Lower lobe of right lung (tissue), 2 donors: ENCODE data around the gene NEURL1. TPM values are rescaled to one million over a fixed set of nuclear protein-coding genes. Genes with fewer than 3 reads are reported as not detected.

Source experiments
- ATAC-seq, 2 donors: fragments of 200-7000 bp; cut with Tn5 transposase; one replicate each; pipeline ENCODE4 v1.9.1; 2020 to 2022; ENCODE audit warnings: mild to moderate bottlenecking in 2 of 2, moderate library complexity in 2 of 2
- DNase-seq: peaks from one replicate; pipeline ENCODE4 v3.0.0-alpha.2; 2020
- H3K27ac ChIP-seq: fragments of 200-600 bp; one replicate; pipeline ENCODE4 v1.8.0; 2022
- H3K27me3 ChIP-seq: fragments of 200-600 bp; one replicate; pipeline ENCODE4 v1.8.0; 2022; ENCODE audit warnings: low read depth
- H3K36me3 ChIP-seq: fragments of 200-600 bp; one replicate; pipeline ENCODE4 v1.8.0; 2022; ENCODE audit warnings: mild to moderate bottlenecking
- H3K4me1 ChIP-seq: fragments of 200-600 bp; one replicate; pipeline ENCODE4 v1.8.0; 2022
- H3K4me3 ChIP-seq: fragments of 200-600 bp; one replicate; pipeline ENCODE4 v1.8.0; 2022; ENCODE audit warnings: mild to moderate bottlenecking
- H3K9me3 ChIP-seq: fragments of 200-600 bp; one replicate; pipeline ENCODE4 v1.8.0; 2022
- CTCF ChIP-seq: fragments of 200-600 bp; IDR thresholded peaks from one replicate; pipeline ENCODE4 v1.8.0; 2022; ENCODE audit warnings: antibody characterized with exemption, mild to moderate bottlenecking
- intact Hi-C: fragments of 100-400 bp; cut with DNase I; formaldehyde crosslinking; loops from one replicate; pipeline ENCODE4 v1.11.0; 2022
- total RNA-seq: library from RNA; stranded (reverse); fragmentation: NEBNext Ultra II Directional; extraction: Animal tissue kit (Norgen Biotek cat#: 25700); gene quantifications from one replicate; pipeline ENCODE4 v1.2.1, GENCODE V29; 2021
- donor health status: DM: no; HTN: yes; CAD: no; lungs with severe emphysema.

NEURL1 gene
- total RNA-seq, 1 donor from 2014 or later, result 0.95 TPM

GRCh38 chr10:103544657-103545310 lies 51.3 kb downstream of the NEURL1 start:
- TF ChIP-seq CTCF, result no peak
- H3K36me3 ChIP-seq, result no peaks in the 10 kb centered on the region
- no peak overlapping the region for H3K4me3 ChIP-seq
- no peak for ATAC-seq
- H3K27me3 ChIP-seq, result peaks cover 5% of the 10 kb centered on the region
- H3K27ac ChIP-seq, result no peak overlapping the region
- H3K9me3 ChIP-seq, result no peaks in the 10 kb centered on the region
- intact Hi-C loops, result no loop called here
- peaks cover 11% of the 10 kb centered on the region for H3K4me1 ChIP-seq
- no peak for DNase-seq

- H3K27ac ChIP-seq, result no peak overlapping the region
- intact Hi-C loops, result no loop called here
- no peaks in the 10 kb centered on the region for H3K9me3 ChIP-seq
- no peaks in the 10 kb centered on the region for H3K36me3 ChIP-seq
- H3K4me3 ChIP-seq, result no peak overlapping the region
- peaks cover 11% of the 10 kb centered on the region for H3K4me1 ChIP-seq
- ATAC-seq (no peak), DNase-seq (no peak)
- TF ChIP-seq CTCF, result no peak
- H3K27me3 ChIP-seq, result peaks cover 5% of the 10 kb centered on the region
Measured at GRCh38 chr10:103545366-103545765, 51.9 kb downstream of the NEURL1 start.

- intact Hi-C loops, result no loop called here
- DNase-seq (no peak), ATAC-seq (no peak)
- H3K27me3 ChIP-seq, result peaks cover 5% of the 10 kb centered on the region
- no peak for TF ChIP-seq CTCF
- H3K9me3 ChIP-seq, result no peaks in the 10 kb centered on the region
- no peaks in the 10 kb centered on the region for H3K36me3 ChIP-seq
- H3K27ac ChIP-seq, result no peak overlapping the region
- no peak overlapping the region for H3K4me3 ChIP-seq
- peaks cover 11% of the 10 kb centered on the region for H3K4me1 ChIP-seq
Measured at GRCh38 chr10:103545771-103546281, 52.3 kb downstream of the NEURL1 start.

- Histone ChIP-seq H3K36me3 (no peaks in the 10 kb centered on the region), H3K27me3 (peaks cover 5% of the 10 kb centered on the region), H3K4me1 (peaks cover 11% of the 10 kb centered on the region), H3K9me3 (no peaks in the 10 kb centered on the region), H3K27ac (no peak overlapping the region), H3K4me3 (no peak overlapping the region)
- no peak for ATAC-seq
- DNase-seq, result no peak
- intact Hi-C loops, result no loop called here
- TF ChIP-seq CTCF, result no peak
Measured at GRCh38 chr10:103546401-103546800, 52.9 kb downstream of the NEURL1 start.

- no peaks in the 10 kb centered on the region for H3K9me3 ChIP-seq
- no peak for ATAC-seq
- no peak for DNase-seq
- no peaks in the 10 kb centered on the region for H3K27me3 ChIP-seq
- H3K4me3 ChIP-seq, result no peak overlapping the region
- no peak for TF ChIP-seq CTCF
- H3K36me3 ChIP-seq, result no peaks in the 10 kb centered on the region
- H3K4me1 ChIP-seq, result peaks cover 16% of the 10 kb centered on the region
- H3K27ac ChIP-seq, result no peak overlapping the region
- intact Hi-C loops, result no loop called here
Measured at GRCh38 chr10:103547391-103547946, 54.0 kb downstream of the NEURL1 start.
